Measurements from ENCODE around the gene LMF1.

Gene LMF1

DNA sequence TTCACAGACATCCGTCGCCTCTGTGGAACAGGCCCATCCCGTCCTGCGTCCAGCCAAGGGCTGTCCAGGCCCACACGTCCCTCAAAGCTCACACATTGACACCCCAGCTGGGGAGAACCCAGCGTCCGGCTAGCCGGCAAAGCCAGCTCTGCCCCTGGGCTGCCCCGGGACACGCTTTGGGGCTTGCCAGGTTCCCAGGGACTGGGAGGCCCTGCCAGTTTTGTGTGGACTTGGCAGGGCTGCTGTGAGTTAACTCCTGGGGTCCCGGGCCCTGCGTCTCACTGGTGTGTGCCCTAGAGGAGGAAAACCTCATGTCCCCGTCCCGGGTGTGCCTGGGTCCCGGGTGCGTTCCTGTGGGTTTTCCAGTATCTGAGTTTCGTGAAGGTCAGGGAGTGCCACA, 17.1 kb upstream of the LMF1 start:
- H3K4me2 ChIP-seq (ENCODE audit: low read length): no peak overlapping the region
- no peak overlapping the region for H3K9ac ChIP-seq (ENCODE audit: low read length)
- H2AFZ ChIP-seq (ENCODE audit: low read depth, low read length): no peak overlapping the region
- H4K20me1 ChIP-seq (ENCODE audit: insufficient read depth, low read length): no peaks in the 10 kb centered on the region
- H3K27ac ChIP-seq (ENCODE audit: low read length): no peak overlapping the region
- H3K4me1 ChIP-seq (ENCODE audit: low read length): no peaks in the 10 kb centered on the region
- no peaks in the 10 kb centered on the region for H3K36me3 ChIP-seq (replicated peaks; ENCODE audit: low read depth, low read length)
- TF ChIP-seq, protein P1, sequence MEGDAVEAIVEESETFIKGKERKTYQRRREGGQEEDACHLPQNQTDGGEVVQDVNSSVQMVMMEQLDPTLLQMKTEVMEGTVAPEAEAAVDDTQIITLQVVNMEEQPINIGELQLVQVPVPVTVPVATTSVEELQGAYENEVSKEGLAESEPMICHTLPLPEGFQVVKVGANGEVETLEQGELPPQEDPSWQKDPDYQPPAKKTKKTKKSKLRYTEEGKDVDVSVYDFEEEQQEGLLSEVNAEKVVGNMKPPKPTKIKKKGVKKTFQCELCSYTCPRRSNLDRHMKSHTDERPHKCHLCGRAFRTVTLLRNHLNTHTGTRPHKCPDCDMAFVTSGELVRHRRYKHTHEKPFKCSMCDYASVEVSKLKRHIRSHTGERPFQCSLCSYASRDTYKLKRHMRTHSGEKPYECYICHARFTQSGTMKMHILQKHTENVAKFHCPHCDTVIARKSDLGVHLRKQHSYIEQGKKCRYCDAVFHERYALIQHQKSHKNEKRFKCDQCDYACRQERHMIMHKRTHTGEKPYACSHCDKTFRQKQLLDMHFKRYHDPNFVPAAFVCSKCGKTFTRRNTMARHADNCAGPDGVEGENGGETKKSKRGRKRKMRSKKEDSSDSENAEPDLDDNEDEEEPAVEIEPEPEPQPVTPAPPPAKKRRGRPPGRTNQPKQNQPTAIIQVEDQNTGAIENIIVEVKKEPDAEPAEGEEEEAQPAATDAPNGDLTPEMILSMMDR (IDR thresholded peaks at IDR 0.05; ENCODE audit: low read depth, low read length): no peak
- TF ChIP-seq EZH2phosphoT487 (IDR thresholded peaks at IDR 0.05; ENCODE audit: low read depth): no peak
- H3K9me3 ChIP-seq (ENCODE audit: insufficient read depth, low read length): no peaks in the 10 kb centered on the region
- H3K27me3 ChIP-seq (ENCODE audit: low read depth, low read length): no peaks in the 10 kb centered on the region
- no peaks in the 10 kb centered on the region for H3K79me2 ChIP-seq (ENCODE audit: low read length)
- H3K4me3 ChIP-seq (ENCODE audit: low read length): no peak overlapping the region

- no peak overlapping the region for H3K4me3 ChIP-seq (ENCODE audit: low read length)
- TF ChIP-seq EZH2phosphoT487 (IDR thresholded peaks at IDR 0.05; ENCODE audit: low read depth): no peak
- TF ChIP-seq, protein P1 (IDR thresholded peaks at IDR 0.05; ENCODE audit: low read depth, low read length): no peak
- no peaks in the 10 kb centered on the region for H3K36me3 ChIP-seq (replicated peaks; ENCODE audit: low read depth, low read length)
- no peaks in the 10 kb centered on the region for H3K4me1 ChIP-seq (ENCODE audit: low read length)
- no peak overlapping the region for H2AFZ ChIP-seq (ENCODE audit: low read depth, low read length)
- H4K20me1 ChIP-seq (ENCODE audit: insufficient read depth, low read length): no peaks in the 10 kb centered on the region
- H3K27ac ChIP-seq (ENCODE audit: low read length): no peak overlapping the region
- no peak overlapping the region for H3K9ac ChIP-seq (ENCODE audit: low read length)
- no peaks in the 10 kb centered on the region for H3K9me3 ChIP-seq (ENCODE audit: insufficient read depth, low read length)
- no peaks in the 10 kb centered on the region for H3K27me3 ChIP-seq (ENCODE audit: low read depth, low read length)
- no peaks in the 10 kb centered on the region for H3K79me2 ChIP-seq (ENCODE audit: low read length)
- H3K4me2 ChIP-seq (ENCODE audit: low read length): no peak overlapping the region
Measured at GRCh38 chr16:986925-987582, 16.3 kb upstream of the LMF1 start.

DNA sequence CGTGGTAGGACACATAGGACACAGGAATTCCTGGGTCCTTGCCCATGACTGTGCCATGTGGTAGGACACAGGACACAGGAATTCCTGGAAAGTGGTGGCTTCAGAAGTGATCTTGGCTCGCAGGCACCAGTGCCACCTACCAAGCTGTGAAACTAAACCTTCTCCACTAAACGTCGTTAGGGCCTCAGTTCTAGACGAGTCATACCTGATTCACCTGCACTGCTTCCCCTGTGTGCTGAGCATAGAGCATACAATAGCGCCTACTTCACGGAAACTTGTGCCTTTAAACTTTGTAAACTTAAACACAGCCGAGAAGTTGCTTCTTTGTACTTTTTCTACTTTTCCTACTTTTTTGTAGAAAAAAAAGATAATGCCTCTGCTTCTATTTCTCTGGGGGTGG, 15.6 kb upstream of the LMF1 start:
- Histone ChIP-seq H3K4me2 (ENCODE audit: low read length) (no peak overlapping the region), H2AFZ (ENCODE audit: low read depth, low read length) (no peak overlapping the region)

GRCh38 chr16:985646-986400, 15.0 kb upstream of the LMF1 start:
- no peak overlapping the region for H2AFZ ChIP-seq (ENCODE audit: low read depth, low read length)
- H3K4me3 ChIP-seq (ENCODE audit: low read length): no peak overlapping the region
- H3K4me2 ChIP-seq (ENCODE audit: low read length): no peak overlapping the region
- H3K27ac ChIP-seq (ENCODE audit: low read length): no peak overlapping the region
- H3K79me2 ChIP-seq (ENCODE audit: low read length): no peaks in the 10 kb centered on the region
- no peaks in the 10 kb centered on the region for H3K36me3 ChIP-seq (replicated peaks; ENCODE audit: low read depth, low read length)
- H4K20me1 ChIP-seq (ENCODE audit: insufficient read depth, low read length): no peaks in the 10 kb centered on the region
- H3K9me3 ChIP-seq (ENCODE audit: insufficient read depth, low read length): no peaks in the 10 kb centered on the region
- H3K4me1 ChIP-seq (ENCODE audit: low read length): no peaks in the 10 kb centered on the region
- TF ChIP-seq EZH2phosphoT487 (IDR thresholded peaks at IDR 0.05; ENCODE audit: low read depth): no peak
- TF ChIP-seq, protein P1 (IDR thresholded peaks at IDR 0.05; ENCODE audit: low read depth, low read length): no peak
- no peaks in the 10 kb centered on the region for H3K27me3 ChIP-seq (ENCODE audit: low read depth, low read length)
- no peak overlapping the region for H3K9ac ChIP-seq (ENCODE audit: low read length)

More for the DNA sequence above, 15.6 kb upstream of the LMF1 start:
- TF ChIP-seq, protein P1 (IDR thresholded peaks at IDR 0.05; ENCODE audit: low read depth, low read length): no peak
- TF ChIP-seq EZH2phosphoT487 (IDR thresholded peaks at IDR 0.05; ENCODE audit: low read depth): no peak
- H3K9me3 ChIP-seq (ENCODE audit: insufficient read depth, low read length): no peaks in the 10 kb centered on the region
- H3K9ac ChIP-seq (ENCODE audit: low read length): no peak overlapping the region
- H3K4me3 ChIP-seq (ENCODE audit: low read length): no peak overlapping the region
- no peaks in the 10 kb centered on the region for H3K27me3 ChIP-seq (ENCODE audit: low read depth, low read length)
- H3K79me2 ChIP-seq (ENCODE audit: low read length): no peaks in the 10 kb centered on the region
- H4K20me1 ChIP-seq (ENCODE audit: insufficient read depth, low read length): no peaks in the 10 kb centered on the region
- no peak overlapping the region for H3K27ac ChIP-seq (ENCODE audit: low read length)
- H3K4me1 ChIP-seq (ENCODE audit: low read length): no peaks in the 10 kb centered on the region
- H3K36me3 ChIP-seq (replicated peaks; ENCODE audit: low read depth, low read length): no peaks in the 10 kb centered on the region
